ENCODE measurements around the gene ZNF813.

The ZNF813 gene

DNA sequence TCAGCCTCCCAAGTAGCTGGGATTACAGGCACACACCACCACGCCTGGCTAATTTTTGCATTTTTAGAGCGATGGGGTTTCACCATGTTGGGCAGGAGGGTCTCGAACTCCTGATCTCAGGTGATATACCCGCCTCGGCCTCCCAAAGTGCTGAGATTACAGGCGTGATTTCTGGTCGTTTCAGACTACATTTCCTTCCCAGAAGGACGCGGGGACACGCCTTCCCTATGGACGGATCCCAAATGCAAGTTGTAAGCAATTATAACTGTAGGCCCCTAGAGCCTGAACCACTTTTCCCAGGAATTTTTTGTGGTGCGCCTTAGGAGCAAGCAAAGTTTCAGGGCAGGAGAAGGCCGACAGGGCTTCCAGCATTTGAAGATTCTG lies 52.6 kb downstream of the ZNF813 start:
- H2AFZ ChIP-seq (ENCODE audit: low read depth, low read length): peak overlapping the region; percentile 95

DNA sequence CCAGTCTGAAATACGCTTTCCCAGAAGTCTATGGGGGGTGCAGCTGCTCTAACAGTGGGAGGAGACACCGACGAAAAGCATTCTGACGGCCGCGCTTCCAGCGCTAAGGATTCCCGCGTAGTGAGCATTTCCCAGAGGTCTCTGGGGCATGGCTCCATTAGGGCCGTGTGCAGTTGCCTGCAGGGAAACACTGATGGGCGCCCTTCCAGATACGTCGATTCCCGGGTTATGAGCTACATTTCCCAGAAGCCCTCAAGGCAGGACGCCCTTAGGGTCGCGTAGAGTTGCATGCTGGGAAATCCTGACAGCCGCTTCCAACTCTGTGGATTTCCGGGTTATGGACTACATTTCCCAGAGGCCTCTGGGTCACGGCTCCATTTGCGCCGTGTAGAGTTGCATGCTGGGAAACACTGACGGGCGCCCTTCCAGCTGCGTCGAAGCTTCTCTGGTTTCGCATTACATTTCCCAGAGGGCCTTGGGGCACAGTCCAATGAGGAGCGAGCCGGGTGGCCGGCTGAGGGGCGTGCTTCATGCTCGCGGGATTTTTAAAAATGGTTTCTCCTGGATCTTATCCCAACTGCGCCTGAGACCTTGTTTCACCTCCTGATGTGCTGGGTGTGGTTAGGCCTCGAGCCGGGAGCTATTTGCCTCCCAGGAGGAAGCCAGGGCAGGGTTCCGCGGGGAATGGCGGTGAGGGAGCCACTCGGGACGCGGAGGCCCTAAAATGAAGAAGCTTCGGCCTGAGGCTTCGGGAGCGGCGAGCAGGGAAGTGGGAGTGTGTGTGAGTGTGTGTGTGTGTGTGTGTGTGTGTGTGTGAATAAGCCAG lies 53.2 kb downstream of the ZNF813 start:
- no peak for TF ChIP-seq EZH2phosphoT487 (IDR thresholded peaks at IDR 0.05; ENCODE audit: low read depth)
- TF ChIP-seq, protein P1, sequence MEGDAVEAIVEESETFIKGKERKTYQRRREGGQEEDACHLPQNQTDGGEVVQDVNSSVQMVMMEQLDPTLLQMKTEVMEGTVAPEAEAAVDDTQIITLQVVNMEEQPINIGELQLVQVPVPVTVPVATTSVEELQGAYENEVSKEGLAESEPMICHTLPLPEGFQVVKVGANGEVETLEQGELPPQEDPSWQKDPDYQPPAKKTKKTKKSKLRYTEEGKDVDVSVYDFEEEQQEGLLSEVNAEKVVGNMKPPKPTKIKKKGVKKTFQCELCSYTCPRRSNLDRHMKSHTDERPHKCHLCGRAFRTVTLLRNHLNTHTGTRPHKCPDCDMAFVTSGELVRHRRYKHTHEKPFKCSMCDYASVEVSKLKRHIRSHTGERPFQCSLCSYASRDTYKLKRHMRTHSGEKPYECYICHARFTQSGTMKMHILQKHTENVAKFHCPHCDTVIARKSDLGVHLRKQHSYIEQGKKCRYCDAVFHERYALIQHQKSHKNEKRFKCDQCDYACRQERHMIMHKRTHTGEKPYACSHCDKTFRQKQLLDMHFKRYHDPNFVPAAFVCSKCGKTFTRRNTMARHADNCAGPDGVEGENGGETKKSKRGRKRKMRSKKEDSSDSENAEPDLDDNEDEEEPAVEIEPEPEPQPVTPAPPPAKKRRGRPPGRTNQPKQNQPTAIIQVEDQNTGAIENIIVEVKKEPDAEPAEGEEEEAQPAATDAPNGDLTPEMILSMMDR (IDR thresholded peaks at IDR 0.05; ENCODE audit: low read depth, low read length): no peak
- H3K27ac ChIP-seq (ENCODE audit: low read length): no peak overlapping the region
- H3K27me3 ChIP-seq (ENCODE audit: low read depth, low read length): no peaks in the 10 kb centered on the region
- peaks cover 11% of the 10 kb centered on the region for H3K9me3 ChIP-seq (ENCODE audit: insufficient read depth, low read length)
- peak overlapping the region; percentile 96 for H2AFZ ChIP-seq (ENCODE audit: low read depth, low read length)
- H3K79me2 ChIP-seq (ENCODE audit: low read length): peaks cover 10% of the 10 kb centered on the region; the same call in 1 of the 2 replicates
- H3K36me3 ChIP-seq (replicated peaks; ENCODE audit: low read depth, low read length): peaks cover 3% of the 10 kb centered on the region
- 0 out of 2 replicates have a peak, but pooled peaks cover 3% of the 10 kb centered on the region for H3K4me1 ChIP-seq (ENCODE audit: low read length)
- H3K4me3 ChIP-seq (ENCODE audit: low read length): peak overlapping the region; percentile 96
- H3K9ac ChIP-seq (ENCODE audit: low read length): peak overlapping the region; percentile 64
- peak overlapping the region; percentile 76 for H3K4me2 ChIP-seq (ENCODE audit: low read length)
- no peaks in the 10 kb centered on the region for H4K20me1 ChIP-seq (ENCODE audit: insufficient read depth, low read length)

More for the DNA sequence above, 52.6 kb downstream of the ZNF813 start:
- Histone ChIP-seq H3K9ac (ENCODE audit: low read length) (no peak overlapping the region), H3K36me3 (replicated peaks; ENCODE audit: low read depth, low read length) (no peaks in the 10 kb centered on the region), H4K20me1 (ENCODE audit: insufficient read depth, low read length) (no peaks in the 10 kb centered on the region), H3K4me1 (ENCODE audit: low read length) (0 out of 2 replicates have a peak, but pooled peaks cover 3% of the 10 kb centered on the region), H3K79me2 (ENCODE audit: low read length) (peaks cover 10% of the 10 kb centered on the region; the same call in 1 of the 2 replicates), H3K9me3 (ENCODE audit: insufficient read depth, low read length) (peaks cover 13% of the 10 kb centered on the region), H3K4me2 (ENCODE audit: low read length) (peak overlapping the region; percentile 76), H3K27me3 (ENCODE audit: low read depth, low read length) (no peaks in the 10 kb centered on the region), H3K4me3 (ENCODE audit: low read length) (peak overlapping the region; percentile 96), H3K27ac (ENCODE audit: low read length) (no peak overlapping the region)
- TF ChIP-seq EZH2phosphoT487 (IDR thresholded peaks at IDR 0.05; ENCODE audit: low read depth): no peak
- TF ChIP-seq, protein P1 (IDR thresholded peaks at IDR 0.05; ENCODE audit: low read depth, low read length): no peak

DNA sequence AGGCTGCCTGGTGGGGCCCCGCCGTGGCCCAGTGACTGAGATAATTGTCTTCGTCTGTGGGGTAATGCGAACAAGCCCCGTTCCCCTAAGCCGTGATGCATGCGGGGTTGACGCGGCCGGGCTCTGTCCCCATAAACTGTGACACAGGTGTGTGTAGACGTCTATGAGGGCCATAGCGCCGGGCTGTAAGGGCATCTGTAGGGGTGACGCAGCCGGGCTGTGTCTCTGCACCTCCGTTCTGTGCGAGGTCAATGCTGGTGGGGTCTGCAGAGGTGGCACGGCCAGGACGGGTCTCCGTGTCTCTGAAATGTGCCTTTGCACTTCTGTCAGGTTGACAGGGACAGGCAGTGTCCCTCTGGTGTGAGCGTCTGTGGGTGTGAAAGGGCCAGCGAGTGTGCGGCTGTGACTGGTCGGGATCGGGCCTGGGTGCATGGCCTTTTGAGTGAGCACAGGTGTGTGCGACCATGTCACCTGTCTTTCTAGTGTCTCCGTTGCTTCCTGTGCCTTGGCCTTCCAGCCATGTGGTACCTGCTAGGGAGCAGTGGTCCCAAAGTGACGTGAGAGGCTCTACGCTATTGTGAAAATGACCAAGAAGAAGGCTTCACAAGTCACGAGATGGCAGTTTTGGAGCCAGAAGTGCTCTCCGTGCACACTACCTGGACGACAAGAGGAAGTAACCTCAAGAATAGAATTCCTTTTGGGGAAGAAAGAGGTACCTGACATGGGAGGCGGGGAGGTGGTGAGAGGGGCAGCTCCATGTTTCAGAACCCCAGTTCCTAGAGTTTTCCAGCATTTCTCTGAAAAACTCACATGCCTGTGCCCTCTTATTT lies 54.1 kb downstream of the ZNF813 start:
- TF ChIP-seq, protein P1 (IDR thresholded peaks at IDR 0.05; ENCODE audit: low read depth, low read length): no peak
- TF ChIP-seq EZH2phosphoT487 (IDR thresholded peaks at IDR 0.05; ENCODE audit: low read depth): no peak
- no peak overlapping the region for H3K27ac ChIP-seq (ENCODE audit: low read length)

More for the DNA sequence above, 54.1 kb downstream of the ZNF813 start:
- 0 out of 2 replicates have a peak, but pooled peaks cover 3% of the 10 kb centered on the region for H3K4me1 ChIP-seq (ENCODE audit: low read length)
- H3K9ac ChIP-seq (ENCODE audit: low read length): peak overlapping the region; percentile 64
- peaks cover 8% of the 10 kb centered on the region for H3K9me3 ChIP-seq (ENCODE audit: insufficient read depth, low read length)
- peak overlapping the region; percentile 76 for H3K4me2 ChIP-seq (ENCODE audit: low read length)
- no peaks in the 10 kb centered on the region for H3K27me3 ChIP-seq (ENCODE audit: low read depth, low read length)
- H2AFZ ChIP-seq (ENCODE audit: low read depth, low read length): no peak overlapping the region; the same call in 1 of the 2 replicates
- H3K79me2 ChIP-seq (ENCODE audit: low read length): peaks cover 10% of the 10 kb centered on the region; the same call in 1 of the 2 replicates
- H3K36me3 ChIP-seq (replicated peaks; ENCODE audit: low read depth, low read length): peaks cover 7% of the 10 kb centered on the region
- peak overlapping the region; percentile 96 for H3K4me3 ChIP-seq (ENCODE audit: low read length)
- H4K20me1 ChIP-seq (ENCODE audit: insufficient read depth, low read length): no peaks in the 10 kb centered on the region
